HG02852 (cell line): ENCODE results near the gene CDH13.

Experiments
- ATAC-seq: cut with Tn5 transposase; IDR thresholded peaks from one replicate; pipeline ENCODE4 v1.9.1; 2021; ENCODE audit warnings: mild to moderate bottlenecking, moderate library complexity; ENCODE audit not compliant: unreplicated experiment

CDH13 gene

GRCh38 chr16:83085660-83086059, 458.9 kb downstream of the CDH13 start:
- no peak for ATAC-seq

- no peak for ATAC-seq
Observed at GRCh38 chr16:83095941-83096692, 469.3 kb downstream of the CDH13 start.

- ATAC-seq = no peak
Observed at GRCh38 chr16:83098536-83098935, 471.8 kb downstream of the CDH13 start.

- ATAC-seq = no peak
Observed at GRCh38 chr16:83100679-83101078, 473.9 kb downstream of the CDH13 start.

GRCh38 chr16:83102336-83102735, 475.6 kb downstream of the CDH13 start:
- no peak for ATAC-seq

GRCh38 chr16:83105279-83106077, 478.7 kb downstream of the CDH13 start:
- ATAC-seq = no peak

GRCh38 chr16:83109490-83110125, 482.8 kb downstream of the CDH13 start:
- ATAC-seq = no peak

GRCh38 chr16:83110269-83110668, 483.5 kb downstream of the CDH13 start:
- ATAC-seq = no peak

- ATAC-seq = no peak
Observed at GRCh38 chr16:83113317-83113716, 486.5 kb downstream of the CDH13 start.

GRCh38 chr16:83113811-83114210, 487.0 kb downstream of the CDH13 start:
- no peak for ATAC-seq

- ATAC-seq = no peak
Observed at GRCh38 chr16:83115491-83116232, 488.9 kb downstream of the CDH13 start.

- ATAC-seq = no peak
Observed at GRCh38 chr16:83116274-83116892, 489.6 kb downstream of the CDH13 start.

GRCh38 chr16:83117810-83118209, 491.0 kb downstream of the CDH13 start:
- ATAC-seq = no peak

GRCh38 chr16:83118365-83118764, 491.6 kb downstream of the CDH13 start:
- ATAC-seq = no peak

- ATAC-seq = no peak
Observed at GRCh38 chr16:83125999-83126568, 499.3 kb downstream of the CDH13 start.

GRCh38 chr16:83128041-83128440, 501.3 kb downstream of the CDH13 start:
- no peak for ATAC-seq

GRCh38 chr16:83130039-83130438, 503.3 kb downstream of the CDH13 start:
- ATAC-seq = no peak

- no peak for ATAC-seq
Observed at GRCh38 chr16:83134638-83135037, 507.9 kb downstream of the CDH13 start.

- no peak for ATAC-seq
Observed at GRCh38 chr16:83136419-83136818, 509.6 kb downstream of the CDH13 start.

- no peak for ATAC-seq
Observed at GRCh38 chr16:83136924-83137323, 510.2 kb downstream of the CDH13 start.
